Measurements from ENCODE around the gene ANKMY2.
"Not testable (repeated sequence)": the region's sequence is repeated elsewhere in the genome, so short reads cannot be mapped to it uniquely, and the experiment has no call there.

ANKMY2 gene

DNA sequence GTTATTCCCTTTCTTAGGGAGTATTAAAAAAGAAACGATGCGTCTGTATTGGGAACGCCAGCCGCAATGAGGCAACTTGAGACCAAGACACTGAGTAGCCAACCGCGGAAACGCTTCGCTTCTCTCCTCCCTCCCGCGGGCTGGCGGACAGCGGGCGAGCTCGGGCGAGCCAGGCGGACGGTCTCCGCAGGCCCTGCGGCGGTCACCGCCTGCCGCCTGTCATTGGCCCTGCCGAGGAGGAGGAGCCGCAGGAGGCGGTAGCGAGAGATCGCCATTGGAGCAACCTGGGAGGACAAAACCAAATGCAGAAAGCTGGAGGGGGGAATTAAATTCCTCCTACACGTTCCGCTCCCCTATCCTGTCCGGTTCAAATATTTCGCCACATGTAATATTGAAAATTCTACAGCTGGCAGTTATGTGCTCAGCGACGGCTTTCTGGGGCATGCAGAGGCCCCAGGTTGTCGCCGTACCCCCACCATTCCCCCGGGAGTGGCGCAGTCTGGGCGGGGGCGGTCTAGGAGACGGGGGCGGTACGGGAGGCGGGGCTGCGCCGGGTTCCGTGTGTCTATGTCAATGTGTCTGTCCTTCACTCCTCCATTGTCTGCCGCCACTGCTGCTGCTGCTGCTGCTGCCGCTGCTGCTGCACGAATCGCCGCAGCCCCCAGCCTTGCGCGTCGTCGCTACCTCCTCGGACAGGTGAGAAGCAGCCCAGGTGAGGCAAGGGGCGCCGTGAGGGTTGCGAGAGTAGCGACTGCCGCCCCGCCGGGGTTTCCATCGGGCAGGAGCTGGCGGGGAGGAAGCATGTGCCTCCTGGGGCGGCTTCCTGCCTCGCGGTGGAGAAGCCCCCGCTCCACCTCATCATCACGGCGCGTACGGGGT is at the start of gene ANKMY2, which contains the start of gene BZW2:
Gene ANKMY2 (minus strand): TSS at position 162 of the 879 bp plus-strand sequence. CDS start 181 bp downstream, outside the sequence.
Gene BZW2 (plus strand): TSS at position 589 of the 879 bp plus-strand sequence. CDS start 19,263 bp downstream, outside the sequence.
- peak; percentile 96 for DNase-seq (ENCODE audit: low spot score)

GRCh38 chr7:16694806-16695205 is 49.3 kb upstream of the ANKMY2 start:
- no peak for DNase-seq (ENCODE audit: low spot score)

- DNase-seq (ENCODE audit: low spot score): no peak
These were observed 48.2 kb upstream of the ANKMY2 start for GRCh38 chr7:16693601-16694318.

DNA sequence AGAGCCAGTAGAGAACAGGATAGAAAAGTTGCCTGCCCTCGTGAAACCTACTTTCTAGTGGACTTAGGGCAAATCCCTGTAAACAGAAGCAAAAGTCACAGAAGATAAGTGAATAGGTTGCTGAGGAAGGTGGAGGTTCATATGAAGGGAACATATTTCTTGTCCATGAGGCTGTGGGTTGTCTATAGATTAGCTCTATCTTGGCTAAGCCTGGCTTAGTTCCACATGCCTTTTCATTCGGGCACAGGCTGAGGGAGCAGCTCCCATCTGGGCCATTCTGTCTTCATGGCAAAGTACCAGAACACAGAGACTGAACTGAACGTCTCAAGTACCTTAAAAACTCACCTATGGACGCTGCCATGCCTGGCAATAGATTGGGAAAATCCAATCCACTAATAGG is 45.7 kb upstream of the ANKMY2 start:
- no peak for DNase-seq (ENCODE audit: low spot score)

- no peak for DNase-seq (ENCODE audit: low spot score)
These were observed 42.7 kb upstream of the ANKMY2 start for GRCh38 chr7:16688249-16688648.

- DNase-seq (ENCODE audit: low spot score): no peak
These were observed 40.0 kb upstream of the ANKMY2 start for GRCh38 chr7:16685535-16685934.

GRCh38 chr7:16684935-16685334 is 39.4 kb upstream of the ANKMY2 start:
- DNase-seq (ENCODE audit: low spot score): no peak

DNA sequence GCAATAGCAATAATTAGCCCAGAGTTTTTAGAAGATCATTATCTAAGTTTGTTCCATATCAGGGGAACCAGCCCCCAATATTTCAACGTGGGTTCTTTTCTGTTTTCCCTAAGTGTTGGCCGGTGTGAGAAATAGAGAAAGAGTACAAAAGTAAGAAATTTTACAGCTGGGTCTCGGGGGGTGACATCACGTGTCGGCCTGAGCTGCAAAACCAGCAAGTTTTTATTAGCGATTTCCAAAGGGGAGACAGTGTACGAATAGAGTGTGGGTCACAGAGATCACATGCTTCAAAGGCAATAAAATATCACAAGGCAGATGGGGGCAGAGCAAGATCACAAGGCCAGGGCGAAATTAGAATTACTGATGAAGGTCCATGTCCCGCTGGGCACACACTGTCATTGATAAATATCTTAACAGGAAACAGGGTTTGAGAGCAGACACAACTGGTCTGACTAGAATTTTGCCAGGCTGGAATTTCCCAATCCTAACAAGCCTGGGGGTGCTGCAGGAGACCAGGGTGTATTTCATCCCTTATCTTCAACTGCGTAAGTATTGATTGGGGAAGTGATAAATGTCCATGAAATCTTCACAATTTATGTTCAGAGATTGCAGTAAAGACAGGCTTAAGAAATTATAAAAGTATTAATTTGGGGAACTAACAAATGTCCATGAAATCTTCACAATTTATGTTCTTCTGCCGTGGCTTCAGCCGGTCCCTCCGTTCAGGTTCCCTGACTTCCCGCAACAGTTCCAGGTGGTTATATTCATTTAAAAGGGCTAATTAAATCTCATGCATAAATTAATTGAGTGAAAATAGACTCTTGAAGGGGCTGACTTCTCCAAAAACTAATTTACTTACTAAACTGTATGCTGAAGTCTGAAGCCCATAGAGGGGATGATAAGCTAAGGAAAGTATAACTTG is 33.4 kb upstream of the ANKMY2 start:
- not testable (repeated sequence) for DNase-seq (ENCODE audit: low spot score)

DNA sequence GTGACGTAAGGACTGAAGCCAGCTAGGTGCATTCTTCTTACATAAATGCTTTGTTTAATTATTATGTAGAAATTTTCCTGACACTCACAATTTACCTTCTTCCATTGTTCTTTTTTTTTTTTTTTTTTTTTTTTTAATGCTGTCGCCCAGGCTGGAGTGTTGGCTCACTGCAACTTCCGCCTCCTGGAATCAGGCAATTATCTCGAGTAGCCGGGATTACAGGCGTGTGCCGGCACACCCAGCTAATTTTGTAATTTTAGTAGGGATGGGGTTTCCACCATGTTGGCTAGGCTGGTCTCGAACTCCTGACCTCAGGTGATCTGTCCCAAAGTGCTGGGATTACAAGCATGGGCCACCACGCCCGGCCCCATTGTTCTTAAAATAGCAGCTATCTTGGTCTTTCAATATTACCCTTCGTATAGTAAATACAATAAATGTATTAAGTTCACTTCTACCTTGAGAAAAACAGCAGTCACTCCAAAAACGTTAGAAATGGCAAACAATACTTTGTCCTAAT is 32.5 kb upstream of the ANKMY2 start:
- no peak for DNase-seq (ENCODE audit: low spot score)

- DNase-seq (ENCODE audit: low spot score): no peak
These were observed 29.7 kb upstream of the ANKMY2 start for GRCh38 chr7:16675277-16675676.

DNA sequence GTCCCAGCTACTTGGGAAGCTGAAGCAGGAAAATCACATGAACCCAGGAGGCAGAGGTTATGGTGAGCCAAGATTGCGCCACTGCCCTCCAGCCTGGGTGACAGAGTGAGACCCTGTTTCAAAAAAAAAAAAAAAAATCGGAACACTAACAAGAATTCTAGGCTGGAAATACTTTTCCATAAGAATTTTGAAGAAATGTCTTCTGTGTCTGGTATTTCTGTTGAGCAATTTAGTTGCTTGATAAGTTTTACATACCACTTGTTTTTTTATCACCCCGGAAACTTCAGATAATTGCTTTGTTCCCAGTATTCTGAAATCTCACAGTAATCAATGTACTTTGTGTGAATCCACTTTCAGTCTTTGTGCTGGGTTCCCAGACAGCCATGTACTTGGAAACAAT is 26.3 kb upstream of the ANKMY2 start:
- no peak for DNase-seq (ENCODE audit: low spot score)

GRCh38 chr7:16670731-16671344 is 25.3 kb upstream of the ANKMY2 start:
- DNase-seq (ENCODE audit: low spot score): no peak

DNA sequence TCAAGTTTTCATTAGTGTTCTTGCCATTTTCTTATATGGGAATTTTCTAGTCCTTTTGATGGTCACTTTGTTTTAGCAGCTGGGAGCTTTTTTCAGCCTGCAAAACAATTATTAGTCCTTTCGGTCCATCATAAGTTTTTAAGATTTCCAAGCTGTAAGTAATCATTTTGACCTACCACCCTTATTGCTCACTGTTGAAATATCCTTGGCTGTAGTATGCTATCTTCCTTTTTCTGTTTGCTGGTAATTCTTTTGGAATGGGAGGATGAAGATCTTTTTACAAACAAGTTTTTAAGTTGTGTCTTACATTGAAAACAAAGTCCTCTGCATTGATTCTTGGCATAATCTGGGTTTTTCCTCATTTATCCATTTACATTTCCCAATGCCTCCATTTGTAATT is 24.5 kb upstream of the ANKMY2 start:
- DNase-seq (ENCODE audit: low spot score): no peak

DNA sequence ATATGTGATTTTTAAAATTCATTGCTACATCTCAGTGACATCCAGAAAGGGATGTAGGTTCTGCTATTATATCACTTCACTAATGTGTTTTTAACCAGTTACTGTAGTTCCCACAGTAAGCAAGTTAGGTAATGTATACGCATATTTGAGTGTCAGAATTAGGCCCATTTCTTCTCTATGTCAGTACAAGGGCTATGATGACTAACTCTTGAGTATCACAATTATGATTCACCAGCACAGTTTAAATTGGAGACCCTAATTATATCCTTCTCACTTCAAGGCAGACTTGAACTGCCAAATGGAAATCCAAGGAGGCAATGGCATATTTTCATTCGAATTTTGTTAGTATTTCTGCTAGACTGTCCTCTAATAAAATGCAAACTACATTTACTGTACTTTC is 24.0 kb upstream of the ANKMY2 start:
- no peak for DNase-seq (ENCODE audit: low spot score)

- no peak for DNase-seq (ENCODE audit: low spot score)
These were observed 23.4 kb upstream of the ANKMY2 start for GRCh38 chr7:16668978-16669377.

- DNase-seq (ENCODE audit: low spot score): peak; percentile 5
These were observed 22.7 kb upstream of the ANKMY2 start for GRCh38 chr7:16668049-16668858.

GRCh38 chr7:16667355-16667754 is 21.8 kb upstream of the ANKMY2 start:
- DNase-seq (ENCODE audit: low spot score): peak; percentile 14

GRCh38 chr7:16661924-16662323 is 16.4 kb upstream of the ANKMY2 start:
- no peak for DNase-seq (ENCODE audit: low spot score)

- no peak for DNase-seq (ENCODE audit: low spot score)
These were observed 15.3 kb upstream of the ANKMY2 start for GRCh38 chr7:16660702-16661464.
